ENCODE data around the gene GLIPR1L1. TPM values are rescaled to one million over a fixed set of nuclear protein-coding genes. Genes with fewer than 3 reads are reported as not detected.
A peak's percentile ranks its signal among the peaks of the same experiment; 100 is the strongest.
"Not testable (repeated sequence)": the region's sequence is repeated elsewhere in the genome, so short reads cannot be mapped to it uniquely, and the experiment has no call there.

GLIPR1L1 gene
- total RNA-seq (2014; rRNA removed; shearing (Covaris generic)) = not detected in 2 replicates

- peak; percentile 34 for DNase-seq (ENCODE audit: low read depth)
Observed at GRCh38 chr12:75334384-75335030, at the start of gene GLIPR1L1. Gene GLIPR1L1, plus strand, starts transcription at chr12:75334670. Its CDS starts 59 bp downstream, at chr12:75334729.

GRCh38 chr12:75288860-75289259 is 45.6 kb upstream of the GLIPR1L1 start:
- DNase-seq (ENCODE audit: low read depth) = no peak

- peak; percentile 2 for DNase-seq (ENCODE audit: low read depth)
Observed at GRCh38 chr12:75289753-75290152, 44.7 kb upstream of the GLIPR1L1 start.

GRCh38 chr12:75291014-75291413 is 43.5 kb upstream of the GLIPR1L1 start:
- no peak for DNase-seq (ENCODE audit: low read depth)

- DNase-seq (ENCODE audit: low read depth) = no peak
Observed at GRCh38 chr12:75294336-75294735, 40.1 kb upstream of the GLIPR1L1 start.

- DNase-seq (ENCODE audit: low read depth) = no peak
Observed at GRCh38 chr12:75294797-75295196, 39.7 kb upstream of the GLIPR1L1 start.

GRCh38 chr12:75302225-75302624 is 32.2 kb upstream of the GLIPR1L1 start:
- no peak for DNase-seq (ENCODE audit: low read depth)

GRCh38 chr12:75302781-75303180 is 31.7 kb upstream of the GLIPR1L1 start:
- no peak for DNase-seq (ENCODE audit: low read depth)

- no peak for DNase-seq (ENCODE audit: low read depth)
Observed at GRCh38 chr12:75305412-75306332, 28.8 kb upstream of the GLIPR1L1 start.

GRCh38 chr12:75308279-75308678 is 26.2 kb upstream of the GLIPR1L1 start:
- no peak for DNase-seq (ENCODE audit: low read depth)

- DNase-seq (ENCODE audit: low read depth) = no peak
Observed at GRCh38 chr12:75311369-75311768, 23.1 kb upstream of the GLIPR1L1 start.

GRCh38 chr12:75315518-75315917 is 19.0 kb upstream of the GLIPR1L1 start:
- DNase-seq (ENCODE audit: low read depth) = peak; percentile 15

GRCh38 chr12:75317784-75318183 is 16.7 kb upstream of the GLIPR1L1 start:
- no peak for DNase-seq (ENCODE audit: low read depth)

- DNase-seq (ENCODE audit: low read depth) = no peak
Observed at GRCh38 chr12:75322464-75322863, 12.0 kb upstream of the GLIPR1L1 start.

GRCh38 chr12:75323663-75324062 is 10.8 kb upstream of the GLIPR1L1 start:
- no peak for DNase-seq (ENCODE audit: low read depth)

- no peak for DNase-seq (ENCODE audit: low read depth)
Observed at GRCh38 chr12:75327642-75328041, 6.8 kb upstream of the GLIPR1L1 start.

GRCh38 chr12:75329918-75330826 is 4.3 kb upstream of the GLIPR1L1 start, which contains the start of gene CAPS2:
Gene CAPS2, minus strand, starts transcription at chr12:75330324. Its CDS starts 3,826 bp downstream, at chr12:75326498.
- DNase-seq (ENCODE audit: low read depth) = peak; percentile 80

GRCh38 chr12:75337905-75338304 is 3.4 kb downstream of the GLIPR1L1 start:
- DNase-seq (ENCODE audit: low read depth) = no peak

- DNase-seq (ENCODE audit: low read depth) = no peak
Observed at GRCh38 chr12:75341873-75342272, 7.4 kb downstream of the GLIPR1L1 start.

- no peak for DNase-seq (ENCODE audit: low read depth)
Observed at GRCh38 chr12:75345531-75345930, 11.1 kb downstream of the GLIPR1L1 start.

- DNase-seq (ENCODE audit: low read depth) = not testable (repeated sequence)
Observed at GRCh38 chr12:75346215-75346614, 11.7 kb downstream of the GLIPR1L1 start.

- DNase-seq (ENCODE audit: low read depth) = no peak
Observed at GRCh38 chr12:75349946-75350345, 15.5 kb downstream of the GLIPR1L1 start.

Measured in RPMI7951 (cell line).